NCI-H1417 treated with DMSO at 0.1 percent for 48 hours (cell line): ENCODE measurements around the gene LHX3.

Experiments
- DNase-seq: peaks from one replicate; lab custom pipeline; 2025; lab: John Stamatoyannopoulos, UW

Gene LHX3

DNA sequence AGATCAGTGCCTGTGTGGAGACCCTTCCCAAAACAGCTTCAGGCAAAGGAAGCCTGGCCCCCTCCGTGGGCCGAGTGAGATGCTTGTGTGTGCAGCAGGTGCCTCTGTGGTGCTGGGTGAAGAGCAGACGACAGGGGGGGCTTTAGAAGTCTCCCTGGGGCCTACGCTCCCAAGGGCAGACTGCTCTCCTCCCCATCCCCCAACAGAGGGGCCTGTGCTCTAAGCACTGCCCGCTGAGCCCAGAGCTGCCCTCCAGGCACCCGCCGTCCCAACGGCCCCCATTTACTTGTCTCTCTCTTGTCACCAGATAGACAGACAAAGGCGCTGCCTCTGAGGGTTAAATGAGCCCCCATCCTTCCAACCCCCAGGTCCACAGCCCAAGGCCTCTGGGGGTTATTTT, 2.7 kb upstream of the LHX3 start:
- DNase-seq, result no peak

DNA sequence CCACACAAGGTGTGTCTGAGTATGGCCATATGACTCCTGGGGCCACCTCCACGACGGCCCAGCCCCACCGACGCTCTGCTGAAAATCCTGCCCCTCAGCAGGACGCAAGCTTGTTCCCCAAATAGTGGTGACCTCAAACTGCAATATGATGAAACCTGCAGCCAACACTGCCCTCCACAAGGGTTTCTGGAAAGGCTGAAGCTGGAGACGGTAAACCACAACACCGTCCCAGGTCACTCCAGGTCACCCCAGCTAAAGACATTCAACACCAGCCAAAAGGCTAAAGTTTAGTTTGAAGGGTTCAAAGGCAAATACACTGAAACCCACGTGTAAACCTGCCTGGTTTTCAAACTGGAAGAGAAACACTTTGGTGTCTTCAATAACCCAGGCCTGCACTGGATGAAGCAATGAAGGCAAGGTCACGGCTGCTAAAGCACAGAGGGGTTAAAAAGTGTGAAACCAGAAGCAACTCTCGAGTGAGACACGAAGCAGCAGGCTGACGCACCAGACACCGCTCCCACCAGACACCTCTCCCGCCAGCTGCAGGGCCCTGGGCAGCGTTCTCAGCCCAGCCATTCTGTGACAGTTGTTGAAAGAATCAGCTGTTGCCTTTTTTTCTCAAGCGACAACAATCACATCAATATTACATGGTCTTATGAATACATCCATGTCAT, 1.8 kb upstream of the LHX3 start:
- DNase-seq, result no peak

DNA sequence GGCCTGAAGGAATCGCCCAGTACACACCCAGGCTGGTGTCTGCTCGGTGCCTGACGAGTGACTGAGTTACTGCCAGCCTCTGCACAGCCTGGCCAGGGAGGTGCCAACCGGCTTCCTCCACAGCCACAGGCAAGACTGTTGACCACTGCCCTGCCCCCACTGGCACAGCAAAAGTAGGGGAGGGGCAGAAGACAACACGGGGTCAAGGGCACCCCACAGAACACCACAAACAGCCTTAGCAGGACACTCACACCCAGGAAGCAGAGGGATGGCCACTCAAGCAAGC, 722 bp upstream of the LHX3 start:
- no peak for DNase-seq

DNA sequence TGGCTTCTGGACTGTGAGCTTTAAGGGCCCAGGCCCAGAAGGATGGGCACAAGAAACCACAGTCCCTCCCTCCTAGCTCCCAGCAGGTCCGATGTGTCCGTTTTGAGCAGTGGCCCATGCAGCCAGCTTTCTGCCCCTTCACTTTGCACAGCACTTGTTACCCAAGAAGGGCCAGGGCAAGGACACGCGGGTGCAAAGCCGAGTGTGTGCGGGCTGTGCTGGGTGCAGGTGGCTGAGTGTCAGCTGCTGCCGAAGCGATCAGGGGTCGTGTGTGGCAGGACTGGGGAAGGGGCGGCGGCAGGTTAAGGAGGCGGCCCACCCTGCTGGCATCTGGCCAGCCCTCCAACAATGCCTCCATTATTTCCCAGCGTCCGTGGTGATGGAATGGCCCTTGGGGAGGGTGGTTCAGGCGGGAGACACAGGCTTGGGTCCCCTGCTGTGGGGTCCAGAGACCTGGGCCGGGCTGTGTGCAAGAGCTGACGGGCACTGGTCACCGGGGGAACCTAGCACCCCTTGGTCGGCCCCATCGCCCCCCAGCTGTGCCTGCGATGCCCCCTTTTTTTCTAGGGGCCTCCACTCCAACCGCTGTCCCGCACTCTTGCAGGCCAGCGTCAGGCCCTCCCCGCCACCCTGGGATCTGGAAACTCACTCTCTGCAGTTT, 653 bp downstream of the LHX3 start:
- no peak for DNase-seq

DNA sequence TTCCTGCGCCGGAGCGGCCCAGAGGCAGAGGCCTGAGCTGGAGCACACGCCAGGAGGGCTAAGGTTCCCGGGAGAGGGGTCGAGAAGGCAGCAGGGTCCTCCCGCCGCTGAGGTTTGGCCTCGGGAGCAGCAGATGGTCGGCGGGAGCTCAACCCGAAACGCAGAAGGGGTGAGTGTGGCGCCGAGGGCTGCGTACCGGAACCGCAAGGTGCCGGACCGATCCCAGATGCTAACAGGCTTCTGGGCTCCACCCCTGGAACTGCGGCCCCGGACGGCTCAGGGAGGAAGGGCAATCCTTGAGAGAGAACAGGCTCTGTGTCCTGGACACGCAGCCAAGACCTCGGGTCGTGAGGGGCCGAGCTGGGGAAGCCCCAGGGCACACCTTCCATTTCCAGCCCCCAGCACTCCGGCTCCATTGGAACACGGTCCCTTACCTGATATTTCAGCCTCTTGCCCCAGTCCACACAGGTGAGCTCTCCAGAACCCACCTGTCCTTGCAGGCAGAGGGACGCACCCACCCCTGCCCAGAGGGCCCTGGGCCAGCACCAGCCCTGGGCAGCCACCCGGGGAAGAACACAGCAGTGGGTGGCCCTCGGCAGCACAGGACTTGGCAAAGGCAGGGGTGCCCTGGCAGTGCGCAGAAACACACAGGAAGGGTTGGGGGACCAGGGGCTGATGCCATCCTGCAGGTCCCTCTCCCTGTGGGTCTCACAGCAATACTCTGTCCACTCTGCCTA, 1.4 kb downstream of the LHX3 start:
- DNase-seq, result no peak

DNA sequence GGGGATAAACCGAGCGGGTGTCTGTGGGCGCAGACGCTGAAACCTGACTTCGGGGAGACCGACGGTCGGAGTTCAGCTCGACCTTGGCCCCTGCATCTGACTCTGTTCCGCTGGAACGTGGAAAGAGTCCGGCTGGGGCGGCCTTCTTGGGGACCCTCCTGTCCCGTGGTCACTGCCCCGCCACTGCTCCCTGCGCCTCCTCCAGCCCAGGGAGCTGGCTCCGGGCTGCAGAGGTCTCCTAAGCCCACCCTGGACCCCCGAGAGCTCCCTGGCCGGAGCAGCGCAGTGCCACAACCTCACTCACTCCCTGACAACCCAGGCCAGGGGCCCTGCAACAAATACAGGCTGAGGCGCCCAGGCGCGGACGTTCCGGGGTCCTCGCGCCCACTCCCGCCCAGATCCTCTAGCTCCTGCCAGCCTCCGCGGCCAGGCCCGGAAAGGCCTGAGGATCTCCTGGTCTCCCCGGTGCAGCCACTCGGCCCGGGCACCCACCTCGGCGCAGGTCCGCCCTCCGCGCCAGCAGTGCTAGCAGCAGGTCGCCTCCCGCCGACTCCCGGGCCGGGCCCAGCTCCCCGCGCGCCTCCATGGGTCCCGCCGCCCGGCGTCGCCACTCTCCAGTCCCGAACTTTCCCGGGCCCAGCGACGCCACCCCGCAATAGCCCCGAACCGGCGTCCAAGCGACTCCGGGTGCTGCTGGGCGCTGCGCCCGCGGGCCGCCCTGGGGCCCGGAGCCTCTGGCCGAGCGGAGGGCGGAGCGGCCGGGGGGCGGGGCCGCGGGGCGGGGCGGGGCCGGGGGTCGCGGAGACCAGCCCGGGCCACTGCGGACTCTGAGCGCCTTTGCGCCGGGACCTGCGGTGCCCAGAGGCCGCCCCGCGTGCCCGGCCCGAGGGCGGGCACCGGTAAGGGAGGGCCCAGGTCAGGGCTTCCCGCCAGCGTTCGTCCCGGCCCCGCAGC, 2.2 kb downstream of the LHX3 start:
- no peak for DNase-seq

DNA sequence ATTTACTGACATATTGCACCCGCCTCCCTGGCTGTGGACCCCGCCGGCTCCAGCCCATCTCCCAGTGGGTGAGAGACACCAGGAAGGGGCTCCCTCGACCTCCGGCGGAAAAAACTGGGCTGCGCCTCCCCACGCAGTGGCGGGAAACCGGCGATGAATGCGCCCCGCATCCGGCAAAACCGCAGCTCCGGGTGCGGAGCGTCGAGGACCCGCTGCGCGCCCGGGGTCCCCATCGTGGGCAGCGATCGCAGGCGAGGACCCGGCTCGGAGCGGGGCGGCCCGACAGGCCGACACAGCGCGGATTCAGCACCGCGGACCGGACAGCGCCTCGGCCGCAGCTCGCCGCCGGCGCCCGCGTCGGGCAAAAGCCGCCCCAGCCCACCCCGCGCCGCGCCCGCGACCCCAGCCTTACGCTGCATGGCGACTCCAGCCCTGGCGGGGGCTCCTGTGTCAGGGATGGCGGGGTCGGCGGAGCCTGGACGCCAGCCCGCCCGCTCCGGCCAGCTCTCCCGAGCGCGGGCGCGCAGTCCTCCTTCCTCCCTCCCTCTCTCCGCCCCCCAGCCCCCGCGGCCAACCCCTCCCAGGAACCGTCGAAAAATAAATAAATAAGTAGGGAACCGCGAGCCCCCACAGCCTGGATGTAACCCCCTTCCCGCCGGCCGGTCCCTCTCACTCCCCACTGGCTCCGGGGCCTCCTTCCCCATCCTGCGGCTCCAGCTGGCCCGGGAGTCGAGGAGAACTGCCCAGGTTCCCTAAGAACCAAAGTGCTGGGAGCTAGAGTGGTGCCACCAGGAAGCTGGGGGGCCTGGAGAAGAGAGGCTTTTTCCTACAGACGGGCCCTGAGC, 3.1 kb downstream of the LHX3 start:
- DNase-seq, result no peak

DNA sequence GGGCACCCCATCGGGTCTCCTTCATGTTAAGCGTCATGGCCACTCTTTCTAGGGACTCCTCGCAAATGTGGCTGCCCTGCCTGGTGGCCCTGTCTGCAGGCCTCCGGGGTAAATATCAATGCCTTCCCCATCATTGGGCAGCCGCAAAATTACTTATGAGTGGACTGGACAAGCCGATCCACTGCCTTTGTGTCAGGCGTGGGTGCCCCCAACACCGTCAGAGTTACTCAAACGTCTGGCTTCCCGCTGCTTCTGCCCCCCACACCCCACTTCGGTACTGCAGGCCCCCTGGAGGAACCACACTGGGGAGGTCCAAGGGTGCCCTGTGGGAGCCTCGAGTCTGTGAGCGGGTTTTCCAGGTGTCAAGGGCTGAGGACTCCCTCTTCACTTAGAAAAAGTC, 3.8 kb downstream of the LHX3 start:
- no peak for DNase-seq

DNA sequence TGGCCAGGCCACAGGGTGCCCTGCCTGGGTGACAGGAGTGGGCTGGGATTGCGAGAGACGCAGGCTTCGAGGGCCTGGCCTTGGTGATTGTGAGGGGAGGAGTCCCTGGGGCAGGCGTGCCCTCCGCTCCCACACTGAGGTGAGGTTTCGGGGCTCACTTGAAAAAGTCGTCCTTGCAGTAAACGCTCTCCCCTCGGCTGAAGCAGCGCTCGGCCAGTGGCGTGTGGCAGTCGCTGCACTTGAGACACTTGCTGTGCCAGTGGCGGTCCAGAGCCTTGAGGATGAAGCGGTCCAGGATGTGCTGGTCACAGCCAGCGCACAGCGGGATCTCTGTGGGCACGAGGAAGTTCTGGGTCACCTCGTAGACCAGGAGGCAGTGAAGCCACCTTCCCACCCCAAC, 4.5 kb downstream of the LHX3 start:
- no peak for DNase-seq

DNA sequence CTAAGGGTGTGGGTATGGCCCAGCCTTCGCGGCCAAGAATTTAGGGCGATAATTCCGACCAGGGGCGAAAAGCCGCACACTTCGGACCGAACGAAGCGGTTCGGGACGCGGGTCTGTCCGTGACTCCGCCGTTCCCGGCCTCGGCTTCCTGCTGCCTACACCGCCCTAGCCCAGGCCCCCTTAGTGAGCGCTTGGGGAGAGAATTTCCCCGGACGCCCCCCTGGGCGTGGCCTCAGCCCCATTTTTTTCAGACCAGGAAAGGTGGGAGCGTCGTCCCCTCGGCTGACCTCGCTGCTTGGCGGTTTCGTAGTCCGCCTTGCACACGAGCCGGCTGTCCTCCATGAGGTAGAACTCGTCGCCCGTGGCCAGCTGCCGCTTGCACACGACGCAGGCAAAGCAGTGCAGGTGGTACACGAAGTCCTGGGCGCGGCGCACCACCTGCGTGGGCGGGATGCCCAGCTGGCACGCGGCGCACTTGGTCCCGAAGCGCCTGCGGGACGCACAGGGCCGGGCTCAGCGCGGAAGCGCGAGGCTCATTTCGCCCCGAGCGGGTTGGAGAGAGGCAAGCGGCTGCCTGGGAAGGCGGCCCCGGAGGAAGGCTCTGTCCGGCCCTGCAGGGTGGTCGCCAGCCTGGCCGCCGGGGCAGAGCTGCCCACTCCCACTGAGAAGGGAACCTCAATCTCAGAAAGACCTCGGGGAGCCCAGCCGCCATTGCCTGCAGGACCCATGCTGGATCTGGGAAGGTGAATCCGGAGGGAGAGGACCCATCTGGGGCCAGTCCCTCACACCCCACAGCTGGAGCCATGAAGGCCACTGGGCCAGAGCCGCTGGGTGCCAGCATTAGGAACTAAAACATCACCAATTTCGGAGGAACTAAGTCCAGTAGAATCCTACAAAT, 5.3 kb downstream of the LHX3 start:
- no peak for DNase-seq

DNA sequence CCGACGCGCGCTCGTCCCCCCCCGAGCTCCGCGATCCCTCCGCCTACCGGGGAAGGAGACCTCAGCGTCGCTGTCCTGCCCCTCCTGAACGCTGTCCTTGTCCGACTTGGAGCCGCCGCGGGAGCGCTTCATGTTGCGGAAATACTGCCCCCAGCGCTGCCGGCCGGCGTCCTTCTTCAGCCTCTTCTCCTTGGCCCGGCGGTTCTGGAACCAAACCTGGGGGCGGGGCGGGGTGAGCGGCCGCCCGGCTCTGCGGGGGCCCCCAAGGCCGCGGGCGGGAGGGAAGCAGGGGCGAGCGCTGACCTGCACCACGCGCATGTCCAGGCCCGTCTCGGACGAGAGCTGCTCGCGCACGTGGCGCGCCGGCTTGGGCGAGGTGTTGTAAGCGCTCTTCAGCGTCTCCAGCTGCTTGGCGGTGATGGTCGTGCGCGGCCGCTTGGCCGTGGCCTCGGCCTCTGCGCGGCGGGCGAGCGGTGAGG, 6.3 kb downstream of the LHX3 start:
- no peak for DNase-seq

DNA sequence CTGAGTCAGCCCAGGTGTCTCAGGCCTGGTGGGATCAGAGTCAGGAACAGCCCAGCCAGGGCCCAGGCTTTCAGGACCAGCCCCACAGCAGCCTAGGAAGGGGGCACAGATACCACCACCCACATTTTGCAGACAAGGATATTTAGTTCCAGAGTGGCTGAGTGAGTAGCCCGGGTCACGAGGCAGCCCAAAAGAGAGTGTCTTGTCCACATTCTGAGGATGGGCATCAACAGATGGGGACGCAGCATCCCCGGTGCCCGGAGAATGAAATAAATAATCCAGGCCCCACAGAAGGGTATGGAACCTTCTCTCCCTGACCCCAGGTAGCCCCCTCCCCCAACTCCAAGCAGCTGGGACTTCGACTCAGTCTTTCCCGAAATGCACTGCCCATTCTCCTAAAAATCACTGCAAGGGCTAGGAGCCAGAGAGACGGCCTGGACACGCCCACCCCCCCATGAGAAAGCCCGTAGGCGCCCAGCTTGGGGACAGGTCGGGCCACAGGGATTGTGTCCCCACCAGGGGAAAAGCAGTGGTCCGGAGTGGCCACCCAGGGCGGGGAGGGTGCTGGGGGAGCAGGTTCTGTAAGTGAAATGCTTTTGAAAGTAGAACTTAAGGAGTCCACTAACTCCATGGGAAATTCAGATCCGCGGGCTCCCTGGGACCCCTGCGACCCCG, 6.9 kb downstream of the LHX3 start:
- no peak for DNase-seq

DNA sequence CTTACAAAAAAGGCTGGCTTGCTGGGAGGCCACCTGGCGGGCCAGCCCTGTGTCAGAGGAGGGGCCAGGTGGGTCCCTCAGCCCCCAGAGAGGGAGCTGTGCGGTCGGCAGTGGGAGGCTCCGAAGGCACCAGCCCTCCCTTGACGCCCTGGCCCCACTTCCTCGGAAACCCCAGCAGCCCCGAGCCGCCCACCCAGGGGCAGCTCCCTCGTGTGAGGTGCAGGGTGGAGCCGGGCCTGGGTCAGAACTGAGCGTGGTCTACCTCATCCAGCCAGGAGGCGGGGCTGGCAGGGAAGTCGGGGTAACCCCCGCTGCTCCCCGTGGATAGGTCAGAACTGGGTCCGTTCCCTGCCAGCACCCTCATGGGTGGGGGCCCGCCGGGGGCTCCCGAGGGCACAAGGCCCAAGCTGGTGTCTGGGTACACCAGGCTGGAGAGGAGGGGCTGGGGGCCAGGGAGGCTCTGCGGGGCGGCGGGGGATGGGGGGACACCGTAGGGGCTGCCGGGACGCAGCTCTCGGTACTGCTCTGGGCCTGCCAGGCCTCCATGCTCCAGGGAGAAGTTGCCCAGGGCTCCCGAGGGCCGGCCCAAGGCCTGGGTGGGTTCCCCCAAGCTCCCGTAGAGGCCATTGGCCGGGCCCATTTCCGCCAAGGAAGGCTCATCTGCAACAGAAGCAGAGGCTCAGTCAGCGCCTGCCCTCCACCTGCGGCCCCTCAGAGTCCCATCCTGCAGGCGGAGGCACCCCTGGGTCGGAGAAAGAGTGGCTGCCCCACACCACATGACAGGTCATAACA, 7.6 kb downstream of the LHX3 start:
- DNase-seq, result no peak

DNA sequence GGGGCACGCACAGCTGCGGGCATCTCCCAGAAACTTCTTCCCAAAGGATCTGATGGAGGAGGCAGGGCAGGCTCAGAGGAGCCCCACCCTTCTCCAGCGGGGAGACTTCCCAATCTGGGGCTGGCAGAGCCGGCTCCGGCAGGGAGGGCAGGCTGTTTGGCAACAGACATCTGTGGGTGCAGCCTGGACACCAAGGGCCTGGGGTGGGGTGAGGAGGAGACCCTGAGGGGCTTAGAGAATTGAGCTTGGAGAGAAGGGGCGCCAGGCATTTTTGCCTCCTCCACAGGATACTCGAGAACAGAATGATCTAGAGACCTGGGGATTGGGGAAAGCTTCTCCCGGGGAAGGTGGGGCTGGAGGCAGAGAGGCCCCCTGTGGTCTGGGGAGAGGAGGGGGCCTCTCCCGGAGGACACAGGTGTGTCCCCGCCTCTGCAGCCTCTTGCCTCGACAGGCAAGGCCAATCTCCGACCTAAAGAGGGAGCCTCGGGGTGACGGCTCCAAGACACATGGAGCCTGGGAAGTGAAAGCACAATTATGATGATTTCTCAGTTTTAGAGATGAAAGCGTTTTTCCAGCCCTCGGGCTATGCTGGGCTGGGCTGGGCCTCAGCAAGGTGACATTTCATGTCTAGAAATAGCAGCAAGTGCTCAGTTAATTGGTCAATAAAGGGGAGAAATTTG, 8.4 kb downstream of the LHX3 start:
- peak; percentile 78 for DNase-seq

DNA sequence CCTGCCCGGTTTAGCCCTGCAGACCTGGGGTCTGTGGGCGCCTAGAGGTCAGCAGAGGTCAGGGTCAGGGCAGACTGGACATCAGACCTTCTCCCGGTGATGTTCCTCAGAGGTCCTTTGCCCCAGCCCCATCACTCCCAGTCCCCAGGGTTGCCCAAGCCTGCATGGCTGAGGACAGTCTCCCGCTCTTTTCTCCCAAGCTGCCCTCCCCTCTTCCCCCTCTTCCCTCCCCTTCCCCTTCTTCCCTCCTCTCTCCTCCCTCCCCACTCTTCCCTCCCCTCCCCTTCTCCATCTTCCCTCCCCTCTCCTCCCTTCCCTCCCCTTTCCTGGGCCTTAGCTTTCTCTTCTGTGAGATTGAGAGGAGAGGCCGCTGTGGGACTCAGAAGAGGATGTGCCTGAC, 10.4 kb downstream of the LHX3 start:
- DNase-seq, result no peak

DNA sequence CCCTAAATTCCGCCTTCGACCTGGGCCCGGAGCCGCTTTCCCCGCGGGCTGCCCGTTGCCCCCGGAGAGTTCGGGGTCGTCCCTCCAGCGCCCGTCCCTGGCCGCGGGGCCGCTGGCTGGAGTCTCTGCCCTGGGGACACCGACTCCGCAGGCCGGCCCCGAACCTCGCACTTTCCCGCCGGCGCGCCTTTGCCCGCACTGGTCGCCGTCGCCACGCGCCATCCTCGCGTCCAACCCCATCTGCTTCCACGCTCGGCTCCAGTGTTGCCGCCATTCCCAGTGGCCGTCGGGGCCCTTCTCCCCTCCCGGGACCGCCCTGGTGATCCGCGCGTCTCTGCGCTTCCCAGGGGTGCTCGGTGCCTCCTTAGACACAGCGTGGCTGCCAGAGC, 11.0 kb downstream of the LHX3 start:
- DNase-seq, result no peak

DNA sequence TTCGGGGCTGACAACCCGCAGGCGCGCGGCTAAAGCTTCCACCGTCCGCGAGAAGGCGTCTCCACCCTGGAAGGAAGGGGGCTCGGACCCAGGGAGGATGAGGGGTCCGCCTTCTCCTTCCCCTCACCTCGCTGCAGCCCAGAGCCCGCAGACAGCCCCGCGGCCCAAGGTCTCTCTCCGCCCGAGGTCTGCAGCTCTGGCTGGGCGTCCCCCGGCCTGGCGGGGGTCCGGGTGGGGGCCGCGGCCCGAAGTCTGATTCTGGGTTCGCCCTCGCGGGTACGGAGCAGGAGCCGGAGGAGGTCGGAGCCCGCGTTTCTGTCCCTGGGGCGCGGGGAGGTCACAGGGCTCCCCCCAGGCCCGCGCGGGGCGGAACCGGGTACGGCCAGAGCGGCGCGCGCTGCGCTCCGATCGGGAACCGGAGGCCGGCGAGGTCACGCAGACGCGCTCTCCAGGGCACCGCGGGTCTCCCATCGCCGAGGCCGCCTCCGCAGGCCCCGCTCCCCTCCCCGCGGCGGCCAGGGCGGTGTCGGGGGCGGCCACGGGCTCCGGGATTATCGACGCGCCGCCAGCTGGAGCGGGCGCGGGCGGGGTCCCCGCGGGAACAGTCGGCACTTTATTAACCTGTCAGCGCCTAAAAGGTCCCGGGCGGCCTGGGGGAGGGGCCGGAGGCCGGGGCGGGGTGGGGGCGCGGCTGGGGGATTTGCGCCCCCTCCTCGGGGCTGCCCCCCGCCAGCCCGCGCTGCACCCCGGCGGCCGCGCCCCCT, 11.6 kb downstream of the LHX3 start:
- DNase-seq, result no peak
